Measurements from ENCODE around the gene SPATA19.
"Not testable (repeated sequence)": the region's sequence is repeated elsewhere in the genome, so short reads cannot be mapped to it uniquely, and the experiment has no call there.

The SPATA19 gene

GRCh38 chr11:133845413-133845812 is at the start of gene SPATA19:
Gene SPATA19, minus strand, starts transcription at chr11:133845513. Its CDS starts 67 bp downstream, at chr11:133845446.
- DNase-seq = no peak

GRCh38 chr11:133895061-133895479 is 49.8 kb upstream of the SPATA19 start:
- no peak for DNase-seq

GRCh38 chr11:133893381-133893780 is 48.1 kb upstream of the SPATA19 start:
- no peak for DNase-seq

- DNase-seq = no peak
Observed at GRCh38 chr11:133892584-133893380, 47.5 kb upstream of the SPATA19 start.

GRCh38 chr11:133892126-133892525 is 46.8 kb upstream of the SPATA19 start:
- no peak for DNase-seq

- no peak for DNase-seq
Observed at GRCh38 chr11:133889893-133890292, 44.6 kb upstream of the SPATA19 start.

- DNase-seq = no peak
Observed at GRCh38 chr11:133889188-133889587, 43.9 kb upstream of the SPATA19 start.

- no peak for DNase-seq
Observed at GRCh38 chr11:133887692-133888332, 42.5 kb upstream of the SPATA19 start.

GRCh38 chr11:133886029-133886428 is 40.7 kb upstream of the SPATA19 start:
- no peak for DNase-seq

- no peak for DNase-seq
Observed at GRCh38 chr11:133872160-133872559, 26.8 kb upstream of the SPATA19 start.

GRCh38 chr11:133867456-133867855 is 22.1 kb upstream of the SPATA19 start:
- DNase-seq = no peak

GRCh38 chr11:133865466-133865865 is 20.2 kb upstream of the SPATA19 start:
- DNase-seq = no peak

GRCh38 chr11:133864756-133865155 is 19.4 kb upstream of the SPATA19 start:
- no peak for DNase-seq

GRCh38 chr11:133860151-133860550 is 14.8 kb upstream of the SPATA19 start:
- DNase-seq = no peak

GRCh38 chr11:133854330-133854960 is 9.1 kb upstream of the SPATA19 start:
- DNase-seq = not testable (repeated sequence)

GRCh38 chr11:133844217-133844616 is 1.1 kb downstream of the SPATA19 start:
- DNase-seq = no peak

GRCh38 chr11:133843454-133843987 is 1.8 kb downstream of the SPATA19 start:
- DNase-seq = no peak

GRCh38 chr11:133842730-133843129 is 2.6 kb downstream of the SPATA19 start:
- no peak for DNase-seq

- DNase-seq = no peak
Observed at GRCh38 chr11:133842053-133842452, 3.3 kb downstream of the SPATA19 start.

GRCh38 chr11:133841279-133842043 is 3.9 kb downstream of the SPATA19 start:
- DNase-seq = no peak

GRCh38 chr11:133840479-133840941 is 4.8 kb downstream of the SPATA19 start:
- DNase-seq = no peak
